GM03348 (cell line): ENCODE data around the gene ALOX5AP.

Experiments used
- DNase-seq: peaks from one replicate; pipeline ENCODE4 v3.0.0; 2012; ENCODE audit warnings: low spot score

Gene ALOX5AP

DNA sequence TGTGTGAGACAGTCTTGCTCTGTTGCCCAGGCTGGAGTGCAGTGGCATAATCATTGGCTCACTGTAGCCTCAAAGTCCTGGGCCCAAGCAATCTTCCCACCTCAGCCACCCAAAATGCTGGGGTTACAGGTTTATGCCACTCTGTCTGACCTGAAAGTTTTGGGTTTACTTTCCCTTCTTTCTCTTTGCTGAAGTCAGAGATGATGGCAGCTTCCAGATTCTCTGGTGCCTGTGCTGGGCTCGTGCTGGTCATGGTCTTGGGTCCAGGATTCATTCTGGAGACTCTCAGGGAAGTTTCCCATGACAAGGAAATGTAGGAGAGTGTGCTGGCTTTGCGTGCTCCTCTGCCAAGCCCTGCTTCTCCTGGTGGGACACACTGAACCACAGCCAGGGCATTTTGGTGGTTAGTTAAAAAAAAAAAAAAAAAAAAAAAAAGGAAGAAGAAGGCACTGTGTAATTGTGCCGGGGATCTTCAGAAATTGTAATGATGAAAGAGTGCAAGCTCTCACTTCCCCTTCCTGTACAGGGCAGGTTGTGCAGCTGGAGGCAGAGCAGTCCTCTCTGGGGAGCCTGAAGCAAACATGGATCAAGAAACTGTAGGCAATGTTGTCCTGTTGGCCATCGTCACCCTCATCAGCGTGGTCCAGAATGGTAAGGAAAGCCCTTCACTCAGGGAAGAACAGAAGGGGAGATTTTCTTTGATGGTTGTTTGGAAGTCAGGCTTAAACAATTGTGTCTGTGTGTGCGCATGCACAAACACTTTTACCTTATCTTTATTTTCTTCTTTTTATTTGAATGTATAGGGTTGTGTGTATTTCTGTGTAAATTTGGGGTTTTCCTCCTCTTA, at the start of gene ALOX5AP:
Gene ALOX5AP (plus strand): TSS at position 519 of the 847 bp plus-strand sequence. CDS start 63 bp downstream, at position 582.
- DNase-seq: no peak

DNA sequence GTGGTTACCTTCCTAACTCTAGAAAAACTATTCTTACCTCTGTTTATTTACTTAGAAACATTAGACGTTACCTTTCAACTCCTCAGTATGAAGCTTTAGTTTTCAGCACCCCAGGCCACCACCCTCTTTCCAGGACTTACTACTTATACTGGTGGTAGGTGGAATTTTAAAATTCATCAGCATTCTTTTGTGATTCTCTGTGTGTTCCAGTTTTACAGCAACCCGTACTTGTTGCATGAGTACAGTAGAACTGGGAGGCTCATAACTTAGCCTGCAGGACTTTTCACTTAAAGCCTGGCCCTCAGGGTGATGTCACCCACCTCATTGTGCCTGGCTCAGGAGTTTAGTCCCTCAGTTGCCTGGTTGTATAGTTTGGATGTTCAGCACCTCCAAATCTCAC, 49.4 kb upstream of the ALOX5AP start:
- DNase-seq: no peak

DNA sequence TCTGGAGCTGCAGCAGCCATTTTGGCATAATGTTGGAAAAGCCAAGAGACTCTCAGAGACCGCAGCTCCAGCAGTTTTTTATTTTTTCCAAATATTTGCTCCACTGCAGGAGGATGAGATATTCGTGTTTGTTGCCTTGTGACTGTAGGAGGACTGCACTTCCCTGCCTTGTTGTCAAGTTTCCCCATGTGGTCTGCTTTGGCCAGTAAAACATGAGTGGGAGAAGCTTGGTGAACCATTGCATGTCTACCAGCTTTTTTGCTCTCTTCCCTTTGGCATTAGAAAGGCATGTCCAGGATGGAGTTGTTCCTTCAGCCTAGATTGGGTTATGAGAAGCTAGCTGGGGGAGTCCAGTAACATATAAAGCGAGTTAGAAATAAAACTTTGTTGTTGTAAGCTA, 47.7 kb upstream of the ALOX5AP start:
- no peak for DNase-seq

DNA sequence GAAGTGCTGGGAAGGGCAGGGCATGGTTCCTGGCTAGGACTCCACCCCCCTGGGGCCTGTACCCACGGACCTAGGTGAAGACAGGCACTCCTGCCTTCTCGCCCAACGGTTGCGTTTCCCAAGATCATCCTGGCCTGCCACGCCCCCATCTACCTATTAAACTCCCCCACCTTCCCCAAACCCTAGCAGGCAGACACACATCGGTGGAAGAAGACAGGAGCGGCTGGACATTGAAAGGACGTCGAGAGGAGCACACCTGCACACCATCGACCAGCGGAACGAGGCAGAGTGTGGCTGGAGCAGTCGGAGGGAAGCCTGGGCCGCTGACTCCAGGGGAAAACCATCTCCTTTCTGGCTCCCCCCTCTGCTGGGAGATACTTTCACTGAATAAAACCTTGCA, 45.6 kb upstream of the ALOX5AP start:
- no peak for DNase-seq

DNA sequence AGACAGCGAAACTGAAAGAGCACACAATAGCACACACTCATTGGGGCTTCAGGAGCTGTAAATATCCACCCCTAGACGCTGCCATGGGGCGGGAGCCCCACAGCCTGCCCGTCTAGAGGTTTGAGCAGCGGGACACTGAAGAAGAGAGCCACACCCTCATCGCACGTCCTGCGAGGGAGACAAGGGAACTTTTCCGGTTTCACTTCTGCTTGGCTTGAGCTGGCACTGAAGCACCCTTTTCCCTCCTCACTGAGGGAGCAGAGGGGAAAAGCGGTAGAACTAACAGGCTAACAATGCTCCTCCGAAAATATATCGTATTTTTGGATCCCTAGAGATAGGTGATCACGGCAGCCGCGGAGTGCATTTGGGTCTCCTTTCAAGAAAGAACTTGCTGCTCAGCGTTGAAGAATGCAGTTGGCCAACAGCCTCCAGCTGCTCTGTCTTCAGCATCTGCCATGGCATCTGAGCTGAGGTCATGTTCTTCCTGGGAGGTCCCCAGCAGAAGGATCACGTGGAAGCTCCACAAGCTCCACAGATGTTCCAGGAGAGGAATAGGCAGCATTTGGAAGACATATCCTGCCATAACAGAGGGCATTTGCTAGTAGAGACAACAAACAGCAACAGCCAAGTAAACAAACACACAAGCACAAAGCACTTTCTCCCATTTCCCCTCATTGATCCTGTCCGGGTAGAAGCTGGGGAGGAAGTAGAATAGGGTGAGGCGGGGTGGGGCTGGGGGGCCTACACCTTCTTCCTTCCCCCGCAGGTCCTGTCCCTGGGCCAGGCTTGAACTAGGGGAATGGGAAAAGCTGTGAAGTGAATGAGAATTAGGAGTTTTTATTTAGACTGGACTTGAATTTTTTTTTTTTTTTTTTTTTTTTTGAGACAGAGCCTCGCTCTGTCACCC, 44.8 kb upstream of the ALOX5AP start:
- peak; percentile 90 for DNase-seq

DNA sequence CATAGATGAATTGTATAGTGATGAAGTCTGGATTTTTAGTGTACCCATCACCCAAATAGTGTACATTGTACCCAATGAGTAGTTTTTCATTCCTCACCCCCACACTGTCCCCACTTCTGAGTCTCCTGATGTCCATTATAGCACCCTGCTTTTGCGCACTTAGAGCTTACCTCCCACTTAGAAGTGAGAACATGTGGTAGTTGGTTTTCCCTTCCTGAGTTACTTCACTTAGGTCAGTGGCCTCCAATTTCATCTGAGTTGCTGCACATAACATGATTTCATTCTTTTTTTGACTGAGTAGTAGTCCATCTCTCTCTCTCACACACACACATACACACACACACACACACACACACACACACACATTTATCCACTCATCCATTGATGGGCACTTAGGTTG, 43.2 kb upstream of the ALOX5AP start:
- no peak for DNase-seq

DNA sequence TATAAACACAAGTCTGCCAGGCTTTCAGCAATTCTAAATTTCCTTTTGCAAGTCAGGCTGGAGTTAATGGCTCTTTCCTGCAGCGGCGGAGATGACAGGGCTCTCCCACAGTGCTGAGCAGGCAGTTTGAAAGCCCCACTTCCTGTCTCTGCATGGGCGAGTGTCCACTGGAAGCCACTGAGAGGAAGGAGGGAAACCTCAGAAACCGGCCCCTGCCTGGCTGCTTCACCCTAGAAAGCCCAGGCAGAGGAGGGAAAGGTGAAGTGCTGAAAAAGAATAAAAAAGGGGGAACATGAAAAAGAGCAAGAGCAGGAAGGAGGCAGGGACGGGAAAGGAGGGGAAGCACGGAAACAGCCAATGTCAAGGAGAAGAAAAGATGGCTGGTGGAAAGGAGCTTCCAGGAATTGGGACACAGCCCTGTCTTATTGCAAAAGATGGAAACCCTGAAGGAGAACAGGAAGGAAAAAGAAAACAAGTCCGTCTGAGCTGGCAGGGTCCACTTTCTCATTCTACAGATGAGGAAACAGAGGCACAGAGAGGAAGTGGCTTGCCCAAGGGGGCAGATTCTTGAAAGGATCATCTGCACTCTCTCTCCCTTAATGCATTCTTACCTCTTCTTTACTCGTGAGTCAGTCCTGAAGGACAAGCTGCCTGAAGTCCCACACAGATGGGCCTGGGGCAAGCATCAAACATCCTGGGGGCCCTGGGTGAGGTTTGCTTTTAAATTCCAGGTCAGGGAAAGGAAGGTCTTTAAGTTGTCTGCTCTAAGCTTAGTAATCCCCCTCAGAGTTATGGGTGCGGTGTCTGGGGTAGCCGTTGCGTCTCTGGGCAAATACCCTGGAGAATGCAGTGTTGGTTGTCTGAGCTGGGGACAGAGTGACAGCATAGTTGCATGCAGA, 38.8 kb upstream of the ALOX5AP start:
- no peak for DNase-seq

DNA sequence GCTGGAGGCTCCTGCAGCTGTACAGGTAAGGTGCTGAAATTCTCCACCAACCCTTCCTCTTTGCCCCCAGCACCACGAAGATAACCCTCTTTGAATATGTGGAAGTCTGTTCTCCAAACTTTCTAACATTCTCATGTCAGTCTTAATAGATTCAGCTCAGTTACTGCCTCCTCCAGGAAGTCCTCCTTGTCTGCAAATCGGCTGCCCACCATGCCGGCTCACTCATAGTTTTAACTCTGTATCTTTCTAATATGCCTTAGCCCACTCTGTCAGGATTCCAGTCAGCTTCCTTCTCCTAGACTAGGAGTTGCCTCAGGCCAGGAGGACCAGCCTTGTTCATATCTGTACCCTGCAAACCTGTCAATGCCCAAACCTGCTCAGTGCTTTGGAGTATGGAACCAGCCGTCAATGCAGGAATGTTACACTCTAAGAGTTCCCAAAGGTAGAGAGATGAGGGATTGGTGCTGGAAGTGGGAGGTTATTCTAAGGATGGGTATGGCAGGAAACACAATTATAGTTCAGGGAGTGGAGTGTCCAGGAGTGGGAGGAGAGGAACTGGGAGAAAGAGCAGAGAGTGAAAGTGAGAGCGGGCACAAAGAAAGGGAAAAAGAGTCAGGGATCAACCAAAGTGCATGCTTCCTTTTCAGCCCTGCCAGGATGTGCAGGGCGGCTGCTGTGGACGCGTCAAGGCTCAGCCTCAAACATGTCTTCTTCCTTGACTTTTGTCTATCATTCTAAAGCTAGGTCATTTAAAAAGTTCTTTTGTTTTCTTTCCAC, 38.0 kb upstream of the ALOX5AP start:
- DNase-seq: no peak

DNA sequence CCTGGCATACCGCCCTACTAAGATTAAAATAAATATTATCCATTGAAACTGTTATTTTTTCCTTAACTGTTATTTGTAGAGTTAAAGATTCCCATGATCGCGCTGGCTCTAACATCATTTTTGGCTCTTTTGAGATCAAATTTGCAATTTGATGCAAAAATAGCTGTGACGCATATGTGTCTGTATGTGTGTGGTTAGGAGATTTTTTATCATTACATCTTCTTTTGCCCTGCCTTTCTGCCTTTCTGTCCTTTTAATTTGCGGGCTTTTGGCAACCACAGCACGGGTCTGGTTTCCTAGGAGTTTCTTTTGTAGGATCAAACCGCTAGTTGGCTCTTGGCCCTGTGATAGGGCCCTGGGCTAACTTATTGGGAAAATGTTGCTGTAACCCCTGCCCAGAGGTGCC, 37.3 kb upstream of the ALOX5AP start:
- DNase-seq: peak; percentile 55

DNA sequence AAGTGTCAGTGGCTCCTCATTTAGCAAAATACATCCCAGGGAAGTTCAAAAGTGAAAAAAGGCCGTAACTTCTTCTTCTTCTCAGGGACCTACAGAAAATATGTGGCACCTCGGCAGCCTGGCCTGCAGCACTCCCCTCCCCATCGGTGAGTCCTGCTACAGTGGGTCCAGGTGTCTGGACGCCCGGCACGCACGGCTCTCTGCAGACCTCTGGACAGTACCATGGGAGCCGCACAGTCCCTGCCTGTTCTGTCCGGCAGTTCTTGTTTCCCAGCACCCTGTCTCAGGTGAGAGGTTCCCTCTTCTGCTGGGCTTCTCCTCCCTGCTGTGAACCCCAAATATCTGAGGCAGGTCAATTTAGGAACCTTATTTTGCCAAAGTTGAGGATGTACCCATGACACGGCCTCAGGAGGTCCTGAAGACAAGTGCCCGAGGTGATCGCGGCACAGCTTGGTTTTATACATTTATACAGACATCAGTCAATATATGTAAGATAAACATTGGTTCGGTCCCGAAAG, 36.8 kb upstream of the ALOX5AP start:
- no peak for DNase-seq

DNA sequence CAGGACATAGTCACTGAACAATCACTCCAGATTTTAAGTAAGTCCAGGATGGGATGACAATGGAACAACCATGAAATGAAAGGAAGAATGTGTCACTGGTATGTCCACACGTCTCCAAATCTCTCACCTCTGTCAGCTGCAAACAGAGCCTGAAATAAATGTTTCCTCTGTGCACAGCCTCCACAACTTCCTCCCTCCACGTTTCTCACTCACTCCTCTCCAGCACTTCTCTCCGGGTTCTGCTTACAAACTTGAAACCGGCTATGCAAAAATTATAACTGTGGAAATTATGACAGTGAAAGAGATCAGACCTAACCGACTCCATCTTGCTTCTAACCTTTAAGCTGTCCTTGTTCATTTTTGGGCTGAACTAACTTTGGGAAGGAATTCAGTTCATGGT, 35.0 kb upstream of the ALOX5AP start:
- no peak for DNase-seq

DNA sequence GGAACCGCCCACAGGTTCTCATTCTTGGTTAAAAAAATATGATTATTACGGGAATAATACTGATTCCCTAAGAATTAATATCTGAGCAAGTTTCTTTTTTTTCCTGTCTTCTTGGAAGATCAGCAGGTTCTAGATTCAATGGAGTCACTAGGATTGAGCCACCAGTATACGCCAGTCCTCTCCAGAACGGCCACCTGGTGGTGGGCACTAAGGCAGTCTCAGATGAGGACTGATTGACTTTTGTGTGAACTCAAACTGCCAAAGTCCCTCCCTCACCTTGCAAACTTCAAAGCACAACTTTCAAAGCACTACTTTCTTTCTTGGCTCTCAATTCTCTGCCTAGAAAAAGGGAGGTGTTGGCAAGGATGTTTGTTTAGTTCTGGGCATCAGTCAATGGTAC, 33.3 kb upstream of the ALOX5AP start:
- DNase-seq: no peak

DNA sequence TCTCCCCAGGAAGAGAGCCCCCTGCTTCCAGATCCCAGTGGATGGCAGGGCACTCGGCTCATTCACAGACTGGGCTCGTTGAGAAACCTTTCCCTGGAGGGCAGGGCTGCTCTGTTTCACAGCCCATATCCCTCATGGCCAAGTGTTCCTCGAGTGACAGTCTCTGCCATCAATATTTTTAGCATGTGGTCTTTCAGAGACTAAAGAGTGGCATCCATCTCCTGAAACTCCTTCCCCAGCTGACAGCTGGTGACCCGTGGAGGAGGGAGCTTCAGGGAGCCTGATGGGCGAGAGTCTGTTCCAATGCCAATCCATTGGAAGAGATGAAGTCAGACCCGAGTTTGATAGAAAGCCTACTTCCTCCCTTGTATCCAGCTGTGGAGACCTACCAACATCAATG, 30.7 kb upstream of the ALOX5AP start:
- DNase-seq: no peak

DNA sequence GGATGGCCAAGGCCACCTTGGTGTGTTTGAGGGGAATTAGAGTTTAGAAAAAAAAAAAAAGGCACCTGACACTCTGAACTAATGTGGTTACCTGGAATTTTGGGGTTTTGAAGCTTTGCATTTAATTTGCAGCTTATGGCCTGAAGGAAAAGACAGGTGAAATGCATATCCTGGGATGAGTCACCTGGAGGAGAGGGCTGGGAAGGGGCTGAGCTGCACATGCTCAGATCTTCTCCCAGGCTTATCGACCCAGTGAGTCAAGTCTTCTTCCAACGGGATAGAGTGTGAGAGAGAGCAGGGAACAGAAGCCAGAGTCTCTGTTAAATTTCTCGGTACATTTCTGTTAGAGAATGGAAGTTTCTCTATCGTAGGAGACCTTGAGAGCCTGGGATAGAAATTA, 29.7 kb upstream of the ALOX5AP start:
- no peak for DNase-seq

DNA sequence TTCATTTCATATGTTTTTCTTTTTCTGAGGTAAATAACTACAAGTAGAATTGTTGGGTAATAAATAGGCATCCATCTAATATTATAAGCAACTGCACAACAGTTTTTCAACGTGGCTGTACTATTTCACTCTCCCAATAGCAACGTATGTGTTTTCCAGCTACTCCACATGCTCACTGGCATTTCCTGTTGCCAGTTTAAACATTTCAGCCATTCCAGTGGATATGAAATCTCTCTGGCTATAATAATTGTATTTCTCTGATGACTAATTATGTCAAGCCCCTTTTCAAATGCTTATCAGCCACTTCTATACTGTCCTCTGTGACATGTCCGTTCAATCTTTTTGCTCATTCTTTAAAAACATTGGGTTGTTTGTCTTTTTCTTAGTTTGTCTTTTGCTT, 26.8 kb upstream of the ALOX5AP start:
- DNase-seq: peak; percentile 45

DNA sequence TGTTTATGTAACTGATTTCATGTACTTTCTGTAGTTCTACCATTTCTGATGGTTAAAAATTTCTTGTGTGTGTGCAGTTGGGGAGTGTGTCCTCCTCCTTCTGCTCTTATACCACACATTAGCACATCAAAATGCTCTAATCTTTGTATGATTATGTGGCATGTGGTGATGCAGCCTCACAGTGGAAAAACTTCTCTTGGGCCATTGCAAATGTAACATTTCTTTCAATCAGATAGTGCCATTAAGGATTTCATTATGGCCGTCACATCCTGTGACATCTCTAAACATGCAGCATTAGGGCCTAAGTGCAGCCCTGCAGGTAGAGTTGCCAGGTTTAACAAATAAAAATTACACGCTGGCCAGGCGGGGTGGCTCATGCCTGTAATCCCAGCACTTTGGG, 24.9 kb upstream of the ALOX5AP start:
- DNase-seq: no peak

DNA sequence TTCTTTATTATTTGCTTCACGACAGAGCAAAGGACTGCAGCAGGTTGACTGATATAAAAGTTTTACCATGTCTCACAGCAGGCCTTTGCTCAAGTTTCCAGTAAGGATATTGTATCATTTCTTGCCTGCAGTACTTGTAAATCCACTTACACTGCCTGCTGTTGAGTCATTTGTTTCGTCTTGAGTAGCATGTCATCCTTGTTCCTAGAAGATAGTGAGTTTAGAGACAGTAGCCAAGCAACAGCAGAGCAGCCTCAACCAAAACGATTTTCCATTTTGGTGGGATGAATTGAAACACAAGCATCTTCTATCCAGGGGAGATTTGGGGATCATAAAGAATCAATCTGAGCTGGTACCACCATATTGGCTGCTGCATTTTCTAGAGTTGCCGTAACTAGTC, 24.0 kb upstream of the ALOX5AP start:
- DNase-seq: no peak

DNA sequence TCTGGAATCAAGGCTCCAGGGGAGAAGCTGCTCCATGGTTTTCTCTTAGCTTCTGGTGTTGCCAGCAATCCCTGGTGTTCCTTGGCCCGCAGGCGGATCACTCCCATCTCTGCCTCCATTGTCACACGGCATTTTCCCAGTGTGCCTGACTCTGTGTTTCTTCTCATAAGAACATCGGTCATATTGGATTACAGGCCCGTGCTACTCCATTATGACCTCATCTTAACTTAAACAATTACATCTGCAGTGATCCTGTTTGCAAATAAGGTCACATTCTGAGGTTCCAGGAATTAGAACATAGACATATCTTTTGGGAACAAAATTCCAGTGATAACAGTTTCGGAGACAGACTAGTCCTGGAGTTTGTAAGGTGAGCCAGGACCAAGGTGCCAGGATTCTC, 23.5 kb upstream of the ALOX5AP start:
- no peak for DNase-seq

DNA sequence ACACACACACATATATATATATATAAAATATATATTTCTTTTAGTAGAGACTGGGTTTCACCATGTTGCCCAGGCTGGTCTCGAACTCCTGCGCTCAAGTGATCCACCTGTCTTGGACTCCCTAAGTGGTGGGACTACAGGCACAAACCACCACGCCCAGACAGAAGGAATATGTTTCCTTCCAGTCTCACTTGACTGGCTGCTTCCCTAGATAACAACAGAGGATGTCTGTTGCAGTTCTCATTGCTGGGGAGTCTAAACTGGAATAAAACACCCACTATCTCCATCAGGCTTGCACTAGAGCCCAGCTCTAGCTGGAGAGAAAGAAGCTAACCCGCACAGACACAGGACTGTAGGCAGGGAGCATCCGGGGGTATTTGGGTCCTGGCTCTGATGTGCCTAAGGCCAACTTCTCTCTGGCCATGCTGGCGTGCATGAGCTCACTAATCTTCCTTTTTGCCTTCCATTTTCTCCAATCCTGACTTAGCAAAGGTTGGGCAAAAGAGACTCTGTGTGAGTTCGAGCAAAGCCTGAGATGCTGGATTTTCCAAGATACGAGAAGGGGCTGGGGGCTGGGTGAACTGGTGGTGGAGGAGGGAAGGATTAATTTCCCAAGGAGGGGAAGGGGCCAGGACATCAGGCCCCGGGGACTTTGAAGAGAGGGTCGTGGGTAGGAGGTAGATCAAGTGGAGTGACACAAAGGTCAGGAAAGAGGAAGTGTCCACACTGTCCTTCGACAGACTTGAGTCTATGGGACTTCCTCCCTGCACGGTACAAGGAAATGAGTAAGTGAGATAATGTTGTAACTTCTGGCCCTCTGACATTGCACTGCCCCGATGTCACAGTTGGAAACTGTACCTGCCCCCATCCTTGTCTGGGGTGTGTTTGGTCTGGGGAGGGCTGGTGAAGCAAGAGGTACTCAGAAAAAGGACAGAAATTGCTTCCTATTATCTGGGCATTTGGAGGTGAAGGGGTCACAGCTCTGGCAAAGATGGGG, 22.5 kb upstream of the ALOX5AP start:
- no peak for DNase-seq
